RKO (cell line): Measurements from ENCODE around the gene SH3RF3.
"Not testable (repeated sequence)": the region's sequence is repeated elsewhere in the genome, so short reads cannot be mapped to it uniquely, and the experiment has no call there.

ENCODE experiments used
- DNase-seq: peaks from one replicate; pipeline ENCODE4 v3.0.0-alpha.2; 2016; ENCODE audit warnings: low spot score

The SH3RF3 gene

DNA sequence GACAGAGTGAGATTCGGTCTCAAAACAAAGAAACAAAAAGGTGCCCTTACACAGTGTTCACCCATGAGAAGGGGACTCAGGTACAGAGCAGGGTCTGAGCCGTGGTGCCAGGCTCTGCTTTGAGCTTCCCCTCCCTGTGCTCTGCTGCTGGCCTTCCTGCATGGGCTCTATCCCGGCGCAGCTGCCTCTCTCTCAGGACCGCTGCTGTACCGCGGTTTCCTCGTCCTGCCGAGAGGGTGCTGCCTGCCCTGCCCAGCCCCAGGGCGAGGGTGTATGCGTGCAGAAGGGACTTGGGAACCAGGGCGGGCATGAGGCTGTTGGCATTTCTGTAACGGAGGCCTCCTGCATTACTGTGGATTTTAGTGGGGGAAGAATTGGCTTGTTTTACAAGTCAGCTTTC is 30.1 kb downstream of the SH3RF3 start:
- DNase-seq: no peak

DNA sequence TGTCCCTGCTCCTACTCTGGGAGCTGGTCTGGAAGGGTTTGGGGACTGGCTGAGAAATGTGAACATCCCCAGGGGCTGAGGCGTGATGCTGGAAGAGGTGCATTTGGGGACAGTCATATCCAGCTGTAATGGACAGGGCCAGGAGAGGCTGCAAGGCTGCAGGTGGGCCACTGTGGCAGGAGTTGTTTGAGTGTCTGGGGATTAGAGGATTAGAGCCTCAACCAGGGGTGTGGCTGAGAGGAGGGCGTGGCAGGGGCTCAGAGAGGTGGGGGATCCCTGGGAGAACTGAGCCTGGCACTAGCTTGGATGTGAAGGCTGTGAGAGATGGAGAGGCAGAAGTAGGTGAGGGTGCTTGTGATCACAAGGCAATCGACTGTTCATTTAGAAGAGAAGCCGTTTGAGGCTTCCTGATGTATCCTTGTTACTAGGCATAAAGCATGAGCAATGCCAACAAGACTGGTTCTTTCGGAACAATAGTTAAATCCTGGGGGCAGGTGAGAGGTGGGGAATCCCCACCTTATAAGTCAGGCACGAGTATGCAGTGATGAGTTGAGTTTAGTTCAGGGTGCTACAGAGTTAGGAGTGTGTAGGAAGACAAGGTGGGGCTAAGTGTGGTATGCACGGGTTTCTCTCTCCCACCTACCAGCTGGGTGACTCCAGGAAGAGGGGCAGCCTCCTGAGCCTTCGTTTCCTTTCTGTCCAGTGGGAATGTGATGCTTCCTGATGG is 31.9 kb downstream of the SH3RF3 start:
- DNase-seq: no peak

DNA sequence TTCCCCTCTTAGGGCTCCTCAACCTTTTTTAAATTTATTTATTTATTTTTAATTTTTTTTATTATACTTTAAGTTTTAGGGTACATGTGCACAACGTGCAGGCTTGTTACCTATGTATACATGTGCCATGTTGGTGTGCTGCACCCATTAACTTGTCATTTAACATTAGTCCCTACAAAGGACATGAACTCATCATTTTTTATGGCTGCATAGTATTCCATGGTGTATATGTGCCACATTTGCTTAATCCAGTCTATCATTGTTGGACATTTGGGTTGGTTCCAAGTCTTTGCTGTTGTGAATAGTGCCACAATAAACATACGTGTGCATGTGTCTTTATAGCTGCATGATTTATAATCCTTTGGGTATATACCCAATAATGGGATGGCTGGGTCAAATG is 33.4 kb downstream of the SH3RF3 start:
- DNase-seq: not testable (repeated sequence)

DNA sequence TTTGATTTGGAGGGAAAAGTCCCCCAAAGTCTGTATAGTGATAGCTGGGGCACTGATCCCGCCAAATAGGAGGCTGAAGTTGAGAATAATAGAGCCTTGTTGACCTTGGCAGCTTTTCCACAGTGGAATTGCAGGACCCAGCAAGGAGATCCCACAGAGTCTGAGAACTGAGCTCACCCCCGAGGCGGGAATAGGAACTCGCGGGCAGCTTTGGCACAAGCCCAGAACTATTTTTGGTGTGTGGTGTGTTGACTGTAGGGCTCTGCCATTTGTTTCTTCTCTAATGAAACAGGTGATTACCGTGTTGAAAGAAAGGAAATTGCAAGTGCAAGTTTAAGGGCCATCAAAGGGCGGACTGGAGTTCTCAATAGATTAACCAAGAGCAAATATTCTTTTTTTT is 34.0 kb downstream of the SH3RF3 start:
- DNase-seq: no peak

DNA sequence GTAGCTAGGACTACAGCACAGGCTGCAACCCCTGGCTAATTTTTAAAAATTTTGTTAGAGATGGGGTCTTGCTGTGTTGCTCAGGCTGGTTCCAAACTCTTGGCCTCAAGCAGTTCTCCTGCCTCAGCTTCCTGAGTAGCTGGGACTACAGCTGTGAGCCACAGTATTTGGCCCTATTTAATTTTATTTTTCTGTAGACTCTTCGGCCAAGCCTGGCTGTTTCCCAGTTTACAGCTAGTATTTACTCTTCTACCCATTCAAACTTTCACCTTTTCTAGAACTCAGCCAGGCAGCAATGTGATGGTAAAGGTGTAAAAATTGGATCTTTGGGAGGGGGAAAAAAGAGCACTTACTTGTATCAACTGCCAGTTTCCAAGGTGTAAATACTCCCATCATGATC is 35.3 kb downstream of the SH3RF3 start:
- DNase-seq: no peak

DNA sequence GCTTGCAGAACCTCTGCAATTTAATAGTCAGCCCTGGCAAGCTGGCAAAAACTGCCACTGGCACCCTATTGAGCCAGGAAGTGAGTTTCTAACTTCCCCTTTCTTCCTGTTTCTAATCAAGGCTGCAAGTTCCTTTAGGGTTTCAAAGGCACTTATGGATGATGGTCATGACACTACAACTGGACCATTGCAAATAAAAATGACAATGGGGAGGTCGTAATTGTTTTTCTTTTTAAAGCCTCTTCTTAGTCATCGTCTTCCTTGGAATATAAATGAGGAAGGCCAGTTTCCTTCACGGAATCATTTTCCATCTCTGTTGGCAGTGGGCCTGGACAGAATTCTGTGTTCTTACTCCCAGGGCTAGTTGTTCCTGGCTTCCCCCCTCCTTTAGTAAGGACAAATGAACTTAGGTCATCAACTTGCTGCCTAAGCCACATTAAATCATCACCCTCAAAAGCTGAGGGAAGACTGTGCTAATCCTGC is 35.8 kb downstream of the SH3RF3 start:
- no peak for DNase-seq

DNA sequence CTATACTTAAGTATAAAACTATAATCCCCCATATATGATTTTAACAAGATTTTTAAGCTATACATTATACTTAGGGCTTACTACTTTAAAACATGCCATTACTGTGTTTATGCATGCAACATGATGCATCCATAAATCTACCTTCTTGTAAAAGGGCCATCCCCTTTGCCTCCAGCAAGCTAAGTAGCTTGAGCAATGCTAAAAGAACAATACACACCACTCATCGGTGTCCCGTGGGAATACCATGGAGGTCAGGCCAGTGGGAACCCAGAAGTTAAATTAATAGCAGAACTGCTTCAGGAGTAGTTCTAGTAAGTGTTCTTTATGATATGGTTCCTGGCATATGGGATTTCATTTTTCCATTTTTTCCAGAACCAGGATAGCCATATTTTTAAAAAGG is 37.8 kb downstream of the SH3RF3 start:
- DNase-seq: no peak

DNA sequence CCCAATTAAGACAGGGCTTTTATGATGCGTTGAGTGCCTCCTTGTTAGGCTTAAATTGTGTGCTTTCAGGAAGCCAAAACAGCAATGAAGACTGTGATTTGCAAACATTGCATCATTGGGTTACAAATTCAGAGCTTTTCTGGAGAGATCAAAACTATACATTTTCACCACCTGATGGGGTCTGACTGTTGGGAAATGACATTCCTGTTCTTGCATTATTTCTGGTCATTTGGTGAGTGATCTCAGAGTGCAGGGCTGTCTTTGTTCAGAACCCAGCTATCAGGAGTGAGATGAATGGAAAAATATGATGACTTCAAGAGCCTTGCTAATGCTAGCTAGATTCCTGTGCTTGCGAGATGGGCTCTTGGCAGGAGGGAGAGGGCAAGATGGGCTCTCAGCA is 39.1 kb downstream of the SH3RF3 start:
- no peak for DNase-seq

DNA sequence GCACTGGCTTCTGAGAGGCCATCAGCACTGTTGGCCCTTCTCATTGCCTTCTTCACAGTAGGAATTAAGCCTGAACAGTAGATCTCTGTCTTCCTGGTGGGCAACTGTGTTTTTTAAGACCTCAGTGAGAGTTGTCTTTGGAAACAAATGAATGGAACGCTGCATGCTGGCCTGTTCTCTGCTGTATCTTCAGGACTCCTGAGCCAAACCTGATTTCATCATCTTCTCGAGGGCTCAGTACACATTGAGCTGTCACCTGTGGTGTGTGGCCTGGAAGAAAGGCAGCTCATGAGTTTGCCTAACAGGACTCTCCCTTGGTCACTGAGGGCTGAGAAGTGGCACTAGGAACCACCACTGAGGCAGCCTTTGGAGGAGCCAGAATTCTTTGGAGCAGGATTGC is 39.7 kb downstream of the SH3RF3 start:
- DNase-seq: no peak

DNA sequence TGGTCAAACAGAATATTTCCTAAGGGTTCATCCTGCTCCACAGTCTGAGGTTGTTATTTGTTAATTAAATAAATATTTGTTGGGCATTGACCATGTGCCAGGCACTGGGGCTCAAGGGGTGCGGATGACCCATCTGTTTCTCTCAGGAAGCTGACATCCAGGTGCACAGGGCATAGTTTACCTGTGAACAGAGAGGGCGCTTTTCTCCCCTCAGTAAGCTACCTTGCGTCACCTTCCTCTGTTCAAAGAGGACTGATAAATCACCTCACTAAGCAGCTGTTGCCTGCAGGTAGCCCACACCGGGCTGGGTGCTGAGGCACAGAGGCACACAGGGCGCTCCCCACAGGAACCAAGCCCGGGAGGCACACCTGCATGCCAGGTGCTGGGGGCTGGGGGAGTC is 41.6 kb downstream of the SH3RF3 start:
- no peak for DNase-seq

DNA sequence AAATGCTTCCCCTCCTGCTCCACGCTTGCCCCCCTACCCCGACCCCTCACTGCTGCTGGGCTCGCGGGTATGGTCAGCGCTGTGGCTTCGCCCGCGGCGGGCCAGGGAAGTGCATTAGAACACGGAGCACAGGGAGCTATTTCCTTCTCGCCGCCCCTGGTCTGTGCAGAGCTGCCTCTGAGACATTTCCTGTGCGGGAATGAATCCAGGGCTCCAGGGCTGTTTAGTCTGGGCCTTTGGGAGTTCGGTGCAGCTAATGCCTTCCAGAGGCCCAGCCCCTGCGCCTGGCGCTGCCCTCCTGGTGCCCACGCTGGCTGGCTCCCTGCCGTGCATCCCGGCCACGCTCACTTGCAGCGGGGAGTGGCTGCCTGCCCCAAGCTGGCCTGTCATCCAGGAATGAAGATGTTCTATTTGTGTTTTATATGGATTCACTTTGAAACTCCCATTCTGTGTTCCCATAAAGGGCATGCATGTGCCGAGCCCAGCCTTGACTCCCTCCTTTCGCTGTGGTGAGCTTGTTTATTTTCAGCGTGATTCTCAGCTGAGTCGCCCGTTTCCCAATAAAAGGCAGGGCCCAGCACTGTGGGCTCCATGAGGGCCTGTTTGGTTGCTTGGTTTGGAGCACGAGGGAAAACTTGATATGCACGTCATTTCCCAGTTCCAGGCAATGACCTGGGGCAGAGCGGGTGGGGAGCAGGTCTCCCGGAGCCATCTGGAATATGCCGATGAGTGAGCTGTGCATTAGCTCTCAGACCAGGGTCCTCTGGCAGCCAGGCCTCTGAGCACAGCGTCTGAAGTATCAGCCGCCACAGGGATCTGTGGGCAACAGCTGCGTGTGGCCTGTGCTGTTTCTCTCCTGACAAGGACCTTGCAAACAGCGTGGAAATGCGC is 42.7 kb downstream of the SH3RF3 start:
- DNase-seq: no peak

DNA sequence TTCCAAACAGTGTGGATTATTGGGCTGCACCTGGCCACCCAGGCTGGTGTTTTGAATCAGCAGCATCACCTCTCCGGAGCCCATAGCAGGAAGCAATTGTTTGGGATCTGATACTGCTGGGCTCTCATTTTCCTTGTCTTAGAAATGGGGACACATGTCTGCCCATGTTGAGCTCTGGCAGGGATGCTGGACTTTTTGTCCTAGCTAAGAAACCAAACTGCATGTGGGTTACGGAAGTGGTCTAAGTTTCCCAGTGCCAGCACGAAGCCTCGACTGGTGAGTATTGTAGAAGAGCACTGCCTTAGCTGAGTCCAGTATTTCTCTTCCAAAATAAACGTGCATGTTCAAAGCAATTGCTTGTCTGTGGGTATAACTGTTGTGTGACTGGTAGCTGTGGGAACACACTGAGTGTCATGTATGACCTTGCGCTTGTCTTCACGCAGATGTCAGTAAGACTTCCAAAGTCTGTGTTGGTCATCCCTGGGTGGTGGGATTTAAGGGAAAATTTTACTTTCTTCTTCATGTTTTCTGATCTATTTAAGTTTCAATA is 43.6 kb downstream of the SH3RF3 start:
- DNase-seq: no peak

DNA sequence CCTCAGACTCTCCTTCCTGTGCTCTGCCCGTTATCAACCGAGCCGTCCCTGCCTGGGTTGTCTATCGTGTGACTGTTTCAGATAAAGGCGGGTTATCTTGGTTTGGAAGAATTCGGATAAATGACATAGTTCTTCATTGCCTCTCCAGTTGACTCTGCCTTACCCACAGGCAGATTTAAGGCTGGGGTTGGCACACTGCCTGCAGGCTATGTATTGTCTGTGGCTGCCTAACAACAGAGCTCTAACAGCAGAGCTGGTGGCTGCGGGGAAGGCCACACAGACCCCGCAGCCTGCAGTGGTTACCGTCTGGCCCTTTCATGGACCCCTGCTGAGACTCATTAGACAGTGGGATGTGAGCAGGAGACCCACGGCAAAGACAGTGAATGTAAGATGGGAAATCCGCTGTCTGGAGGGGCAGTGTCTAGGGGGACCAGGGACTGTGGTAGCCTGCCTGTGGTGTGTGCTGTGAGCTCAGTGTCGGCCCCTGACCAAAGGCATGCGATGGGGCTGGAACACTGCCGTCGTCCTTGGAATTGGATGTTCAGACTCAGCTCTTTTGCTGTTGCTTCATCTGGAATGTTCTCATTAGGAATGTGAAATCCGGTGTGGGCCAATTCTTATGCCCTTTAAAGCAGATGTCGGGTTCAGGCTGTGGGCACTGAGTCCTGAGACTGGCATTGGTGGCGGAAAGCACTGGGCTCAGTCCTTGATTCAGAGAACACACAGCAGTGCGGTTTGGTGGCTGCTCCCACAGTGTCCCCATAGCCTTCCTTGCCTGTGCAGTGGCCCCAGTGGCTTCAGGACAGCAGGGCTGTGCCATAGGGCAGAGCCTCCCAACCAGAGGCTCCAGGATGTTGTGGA is 44.5 kb downstream of the SH3RF3 start:
- no peak for DNase-seq

DNA sequence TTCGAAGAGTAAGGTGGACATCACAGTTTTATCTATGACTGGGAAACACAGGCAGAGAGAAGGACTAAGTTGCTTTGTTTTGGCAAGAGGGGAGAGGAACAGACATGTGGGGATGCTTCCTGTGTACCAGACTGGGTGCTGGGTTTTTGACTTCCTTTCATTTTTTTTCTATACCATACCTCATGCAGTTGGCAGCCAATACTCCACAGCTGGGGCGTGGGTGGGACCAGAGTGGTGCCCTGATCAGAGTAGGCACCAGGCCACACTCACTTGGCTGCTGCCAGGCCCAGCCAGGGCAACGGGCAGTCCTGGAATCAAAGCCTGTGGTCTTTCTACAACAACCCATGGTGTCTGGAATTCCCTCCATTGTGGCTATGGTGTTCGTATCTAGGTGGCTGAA is 45.2 kb downstream of the SH3RF3 start:
- no peak for DNase-seq

DNA sequence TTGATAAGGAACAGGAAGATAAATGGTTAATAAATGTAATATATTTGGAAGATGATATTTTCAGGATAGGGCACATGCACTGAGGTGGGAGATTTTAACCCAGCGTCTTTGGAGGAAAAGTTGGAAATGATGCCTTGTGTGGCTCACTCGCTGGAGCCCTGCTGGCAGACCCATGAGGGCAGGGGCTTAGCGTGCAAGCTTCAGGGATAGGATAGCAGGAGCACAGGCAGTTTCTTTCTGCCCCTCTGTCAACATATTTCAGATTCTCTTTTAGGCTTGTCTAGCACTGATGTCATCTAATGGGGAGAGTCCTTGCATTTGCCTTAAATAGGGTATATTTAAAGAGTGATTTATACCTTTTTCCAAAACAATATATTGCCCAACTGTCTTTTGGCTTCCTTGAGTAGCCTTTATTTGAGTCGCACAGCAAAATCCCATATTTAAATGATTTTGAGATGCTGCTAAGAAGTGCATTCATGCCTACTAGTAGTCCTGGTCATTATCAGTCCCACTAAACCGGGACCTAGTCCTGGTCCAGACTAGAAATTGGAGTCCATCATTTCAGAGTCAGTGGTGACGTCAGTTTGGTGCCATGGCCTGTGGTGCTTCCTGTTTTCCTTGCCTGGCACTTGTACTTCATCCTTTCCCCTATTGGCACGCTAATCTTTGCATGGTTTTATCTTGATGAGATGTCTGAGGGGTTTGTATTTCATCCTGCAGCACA is 45.8 kb downstream of the SH3RF3 start:
- no peak for DNase-seq

DNA sequence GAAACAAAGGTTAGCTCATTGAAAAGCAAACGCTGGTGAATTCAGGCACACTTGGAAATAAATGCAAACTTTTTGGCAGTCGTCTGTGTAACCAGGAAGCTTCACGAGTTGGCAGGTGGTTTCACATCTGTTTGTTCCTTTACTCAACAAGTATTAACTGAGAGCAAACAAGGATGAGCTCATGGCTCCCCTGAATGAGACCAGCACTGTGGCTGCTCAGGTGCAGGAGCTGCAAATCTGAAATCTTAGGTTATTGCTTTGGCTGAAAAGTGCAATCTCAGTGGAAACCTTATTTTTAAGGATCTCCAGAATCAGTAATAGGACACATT is 46.3 kb downstream of the SH3RF3 start:
- DNase-seq: no peak

DNA sequence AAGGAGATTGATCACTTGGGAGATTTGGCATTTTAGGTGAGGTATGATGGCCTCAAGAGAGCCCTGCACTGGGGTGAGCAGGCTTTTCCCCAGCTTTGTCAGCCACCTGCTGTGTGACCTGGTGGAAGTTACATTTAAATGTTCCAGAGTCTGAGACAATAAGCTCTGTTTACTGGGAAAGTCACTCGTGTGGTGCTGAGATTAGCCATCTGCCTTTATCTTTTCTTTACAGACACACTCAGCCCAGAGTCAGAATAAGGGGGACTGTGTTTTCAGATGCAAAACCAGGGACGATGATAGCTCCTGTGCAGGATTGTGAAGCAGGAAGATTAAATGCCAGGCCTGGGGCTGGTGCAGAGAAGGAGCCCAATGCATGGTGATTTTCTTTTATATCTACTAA is 47.9 kb downstream of the SH3RF3 start:
- no peak for DNase-seq

DNA sequence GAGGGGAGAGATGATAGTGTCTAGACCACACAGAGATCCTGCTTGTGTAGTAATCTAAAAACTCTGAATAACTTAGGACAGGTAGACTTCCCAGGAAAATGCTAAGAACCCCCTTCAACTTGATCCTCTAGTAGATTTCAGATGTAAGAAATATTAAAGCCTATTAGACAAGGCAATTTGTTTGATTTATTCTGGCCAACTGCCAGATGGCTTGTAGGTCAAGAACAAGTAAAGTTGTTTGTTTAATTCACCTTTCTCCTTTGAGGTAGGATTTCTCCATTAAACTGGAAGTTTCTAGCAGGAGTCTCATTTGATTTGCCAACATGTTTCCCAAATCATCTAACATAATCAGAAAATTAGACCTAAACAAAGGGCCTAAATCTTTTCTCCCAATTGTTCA is 48.6 kb downstream of the SH3RF3 start:
- DNase-seq: no peak

DNA sequence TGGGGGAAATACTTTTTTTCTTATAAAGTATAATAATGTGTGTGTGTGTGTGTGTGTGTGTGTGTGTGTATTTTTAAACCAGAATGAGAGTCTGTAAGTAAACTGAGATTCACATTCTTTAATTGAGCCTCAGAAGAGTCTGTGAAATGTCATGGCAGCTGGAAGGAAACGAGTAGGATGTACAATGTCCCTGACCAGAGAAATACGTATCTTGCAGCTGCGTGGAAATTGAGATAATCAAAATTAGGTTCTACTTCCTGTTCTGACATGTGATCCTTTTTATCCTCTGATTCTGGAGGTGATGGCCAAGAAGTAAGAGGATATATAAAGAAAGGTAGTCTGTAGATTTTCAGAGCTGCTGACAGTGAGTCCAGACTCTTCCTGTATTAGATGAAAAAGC is 50.0 kb downstream of the SH3RF3 start:
- DNase-seq: no peak

DNA sequence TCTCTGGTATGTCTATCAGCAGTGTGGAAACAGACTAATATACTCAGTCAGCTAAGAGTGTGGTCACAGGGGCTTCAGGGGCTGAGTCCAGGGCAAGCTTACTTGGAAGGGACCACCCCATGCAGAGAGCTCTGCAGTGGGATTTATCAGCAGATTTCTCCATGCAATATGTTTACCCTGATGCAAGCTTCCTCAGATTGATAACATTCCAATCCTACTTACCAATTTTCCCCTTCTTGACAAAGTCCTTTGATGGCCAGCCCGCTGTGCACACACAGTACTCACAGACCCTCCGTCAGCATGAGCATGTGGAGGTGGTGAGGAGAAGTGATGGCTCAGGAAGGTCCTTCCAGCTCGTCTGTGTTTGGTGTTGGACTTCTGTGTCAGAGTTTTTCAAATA is 51.8 kb downstream of the SH3RF3 start:
- no peak for DNase-seq

DNA sequence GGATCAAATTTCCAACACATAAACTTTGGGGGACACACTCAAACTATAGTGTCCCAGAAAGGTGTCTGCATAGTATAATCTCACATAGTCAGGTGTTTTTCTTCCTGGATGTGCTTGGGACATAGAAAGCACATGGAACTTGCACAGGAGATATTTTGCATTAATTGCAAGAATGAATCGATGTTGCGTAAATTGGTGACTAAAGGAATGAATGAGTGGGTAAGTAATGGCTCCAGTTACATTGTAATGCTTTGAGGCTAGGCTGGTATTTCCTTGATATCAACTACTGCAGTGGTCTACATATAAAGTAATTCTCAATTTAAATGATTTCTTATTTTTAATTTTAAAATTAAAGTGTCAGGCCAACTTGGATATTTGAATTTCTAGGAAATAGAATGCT is 53.4 kb downstream of the SH3RF3 start:
- no peak for DNase-seq

DNA sequence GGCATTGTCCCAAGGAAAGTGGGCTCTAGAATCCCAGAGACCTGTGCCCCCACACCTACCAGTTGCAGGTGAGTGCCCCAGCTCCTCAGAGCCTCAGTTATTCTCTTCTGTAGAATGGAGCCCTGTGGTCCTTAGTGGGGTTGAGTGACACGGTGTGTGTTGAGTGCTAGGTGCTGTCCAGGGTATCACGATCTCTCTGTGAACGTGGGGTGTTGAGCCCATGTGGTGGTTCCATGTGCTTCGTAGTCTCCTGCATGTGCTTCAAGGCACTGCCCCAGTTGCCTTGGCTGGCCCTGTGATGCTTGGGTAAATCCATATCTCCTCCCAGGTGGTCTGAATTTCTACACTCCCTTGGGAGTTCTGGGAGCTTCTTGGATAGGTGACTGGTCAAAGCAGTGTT is 54.9 kb downstream of the SH3RF3 start:
- DNase-seq: no peak
